T47D (cell line): ENCODE data around the gene NFATC1.

Source experiments
- DNase-seq, 2 experiments: peaks; one replicate each; pipeline versions ENCODE4 v3.0.0 to v3.0.0-alpha.2; 2011 to 2012; ENCODE audit warnings: low read depth in 1 of 2, low spot score in 1 of 2
- JUND ChIP-seq: IDR thresholded peaks from 2 replicates; pipeline ENCODE4 v1.6.1; 2012; ENCODE audit warnings: low read depth
- in situ Hi-C: cut with HindIII; loops from 2 replicates; pipeline ENCODE4 v1.10.0; 2016; ENCODE audit warnings: low sequenced_read_pairs, low pct_unique_long_range_greater_than_20kb

The NFATC1 gene

DNA sequence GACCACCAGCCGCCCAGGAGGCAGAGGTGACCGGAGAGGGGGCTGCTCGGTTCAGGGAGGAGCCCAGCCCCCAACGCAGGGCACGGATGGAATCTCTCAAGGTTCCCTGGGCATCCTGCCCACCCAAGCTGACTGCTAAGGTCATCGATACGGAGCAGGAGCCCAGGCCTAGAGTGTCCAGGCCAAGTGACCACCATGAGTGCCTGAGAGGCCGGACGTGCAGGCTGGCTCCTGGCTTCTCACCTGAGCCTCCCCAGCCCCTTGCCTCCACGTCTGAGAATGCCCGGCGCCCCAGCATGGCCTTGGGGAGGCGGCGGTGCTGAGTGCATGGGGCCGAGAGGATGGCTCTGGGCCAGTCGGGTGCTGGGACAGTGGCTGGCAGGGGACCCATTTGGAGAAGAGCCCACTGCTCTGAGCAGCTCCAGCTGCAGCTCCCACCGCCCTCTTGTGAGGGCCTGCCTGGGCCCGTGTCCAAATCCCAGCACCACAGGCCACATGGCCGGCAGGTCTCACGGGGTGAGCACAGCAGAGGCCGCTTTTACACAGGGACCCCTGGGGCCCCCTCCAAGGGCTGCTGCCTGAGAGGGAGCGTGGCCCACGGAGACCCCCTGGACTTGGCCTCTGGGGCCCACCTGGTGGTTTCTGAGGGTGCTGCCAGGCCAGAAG lies 181.1 kb downstream of the NFATC1 start:
- no peak for DNase-seq
- TF ChIP-seq JUND: no peak
- in situ Hi-C loops: no loop called here

DNA sequence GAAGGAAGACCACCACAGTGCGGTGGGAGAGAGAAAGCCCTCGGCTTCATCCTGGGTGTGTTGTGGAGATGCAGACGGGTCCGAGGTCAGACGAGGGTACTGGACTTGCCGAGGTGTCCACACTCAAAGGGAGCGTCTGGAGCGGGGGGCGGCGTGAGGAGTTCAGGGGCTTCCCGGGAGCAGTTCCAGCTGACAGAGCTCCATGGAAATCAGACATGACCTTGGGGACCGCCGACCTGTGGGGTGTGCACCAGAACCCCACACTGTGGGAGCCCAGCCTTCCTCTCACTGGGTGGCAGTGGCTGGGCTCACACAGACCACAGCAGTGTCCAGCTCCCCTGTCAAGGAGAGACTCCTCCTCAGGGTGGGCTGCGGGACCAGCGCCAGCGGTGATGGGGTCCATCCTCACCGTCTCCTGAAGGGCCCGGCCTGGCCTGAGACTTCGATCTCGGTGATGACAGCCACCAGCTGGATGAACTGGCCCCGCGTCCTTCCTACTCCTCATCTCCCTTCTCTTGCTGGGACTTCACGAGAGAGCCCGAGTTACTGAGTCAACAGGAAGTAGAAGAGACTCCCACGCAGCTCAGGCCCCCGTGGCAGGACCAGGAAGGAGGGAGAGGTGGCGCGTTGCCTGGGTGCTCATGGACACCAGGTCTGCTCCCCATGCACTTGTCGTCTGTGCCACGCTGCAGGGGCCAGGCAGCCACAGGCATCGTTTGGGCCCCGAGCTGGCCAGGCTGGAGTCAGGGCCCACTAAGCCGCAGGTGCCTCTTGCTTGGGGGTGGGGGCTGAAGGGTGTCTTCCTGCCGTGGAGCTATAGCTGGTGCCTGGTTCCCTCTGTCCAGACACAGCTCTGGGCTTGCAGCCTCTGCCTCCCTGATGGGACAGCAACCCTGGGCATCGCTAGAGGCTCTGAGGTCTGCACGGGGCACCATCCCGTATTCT lies 182.0 kb downstream of the NFATC1 start:
- in situ Hi-C loops: no loop called here
- TF ChIP-seq JUND: no peak

GRCh38 chr18:79578396-79579260 lies 182.9 kb downstream of the NFATC1 start:
- in situ Hi-C loops: no loop called here
- no peak for TF ChIP-seq JUND
- DNase-seq: no peak

More for the DNA sequence above, 182.0 kb downstream of the NFATC1 start:
- no peak for DNase-seq
